IMR-90 (cell line): ENCODE data around the gene CLEC16A. TPM values are rescaled to one million over a fixed set of nuclear protein-coding genes. Genes with fewer than 3 reads are reported as not detected.

Experiments used
- ATAC-seq: fragments of 200-7000 bp; cut with Tn5 transposase; 2 replicates; pipeline ENCODE4 v1.9.1; 2020; ENCODE audit warnings: low read depth, mild to moderate bottlenecking, moderate library complexity
- BruUV-seq: library from RNA; stranded (reverse); fragments of 400-500 nt; replicated peaks from 2 replicates; lab custom pipeline; 2021; lab: Mats Ljungman, UMichigan
- CTCF ChIA-PET: fragments of 300-600 bp; formaldehyde crosslinking; extraction: SDS; loops from one replicate; lab custom pipeline; 2021; ENCODE audit warnings: antibody characterized with exemption; lab: Yijun Ruan, JAX
- POLR2A ChIA-PET: fragments of 300-600 bp; sonication (Branson Sonifier 250); formaldehyde crosslinking; loops from one replicate; lab custom pipeline; 2022; ENCODE audit warnings: antibody characterized with exemption; ENCODE audit not compliant: unreplicated experiment; lab: Charles Lee
- DNase-seq: peaks from one replicate; pipeline ENCODE4 v3.0.0; 2013
- H2AFZ ChIP-seq: replicated peaks from 2 replicates; pipeline ENCODE3; 2013; ENCODE audit warnings: low read length, mild to moderate bottlenecking; ENCODE audit not compliant: poor library complexity
- H2AK5ac ChIP-seq: 2 replicates; pipeline ENCODE4 v1.6.1; 2013; ENCODE audit warnings: low read depth, low read length, inconsistent platforms
- H2AK9ac ChIP-seq: replicated peaks from 2 replicates; pipeline ENCODE3; 2013; ENCODE audit warnings: mild to moderate bottlenecking, low read depth, low read length, moderate library complexity; ENCODE audit not compliant: poor library complexity
- H2BK120ac ChIP-seq: 2 replicates; pipeline ENCODE4 v1.6.1; 2013; ENCODE audit warnings: low read depth, low read length, inconsistent platforms
- H2BK15ac ChIP-seq: 3 replicates; pipeline ENCODE4 v1.6.1; 2013; ENCODE audit warnings: low read depth, low read length, inconsistent platforms
- H2BK20ac ChIP-seq: 2 replicates; pipeline ENCODE4 v1.6.1; 2013; ENCODE audit warnings: low read depth, mild to moderate bottlenecking, inconsistent platforms, low read length, moderate library complexity
- H2BK5ac ChIP-seq: 2 replicates; pipeline ENCODE4 v1.6.1; 2013; ENCODE audit warnings: mild to moderate bottlenecking, low read depth, low read length, inconsistent platforms; ENCODE audit not compliant: poor library complexity, severe bottlenecking
- H3K14ac ChIP-seq: replicated peaks from 2 replicates; pipeline ENCODE4 v1.6.1; 2013; ENCODE audit warnings: low read depth, low read length, inconsistent platforms
- H3K18ac ChIP-seq: 2 replicates; pipeline ENCODE4 v1.6.1; 2013; ENCODE audit warnings: low read depth, low read length, control low read depth
- H3K23ac ChIP-seq: 2 replicates; pipeline ENCODE4 v1.6.1; 2013; ENCODE audit warnings: low read depth, low read length, inconsistent platforms
- H3K27ac ChIP-seq: 2 replicates; pipeline ENCODE4 v1.5.1; 2013; ENCODE audit warnings: mild to moderate bottlenecking, control low read depth, low read length; ENCODE audit not compliant: insufficient read depth
- H3K27me3 ChIP-seq: 2 replicates; pipeline ENCODE4 v1.6.1; 2013; ENCODE audit warnings: low read length; ENCODE audit not compliant: control insufficient read depth, insufficient read depth
- H3K36me3 ChIP-seq: 2 replicates; pipeline ENCODE4 v1.6.1; 2013; ENCODE audit warnings: low read length, mixed read lengths; ENCODE audit not compliant: control insufficient read depth, insufficient read depth
- H3K4ac ChIP-seq: 2 replicates; pipeline ENCODE4 v1.6.1; 2013; ENCODE audit warnings: low read depth, low read length, inconsistent platforms
- H3K4me1 ChIP-seq: 2 replicates; pipeline ENCODE4 v1.6.1; 2013; ENCODE audit warnings: low read length, mixed read lengths; ENCODE audit not compliant: control insufficient read depth, insufficient read depth
- H3K4me2 ChIP-seq: 2 replicates; pipeline ENCODE4 v1.6.1; 2013; ENCODE audit warnings: low read depth, mild to moderate bottlenecking, control low read depth, low read length, moderate library complexity
- H3K4me3 ChIP-seq: 2 replicates; pipeline ENCODE4 v1.5.1; 2013; ENCODE audit warnings: low read depth, mild to moderate bottlenecking, control low read depth, low read length, moderate library complexity; ENCODE audit not compliant: insufficient read depth
- H3K56ac ChIP-seq: 2 replicates; pipeline ENCODE4 v1.6.1; 2013; ENCODE audit warnings: low read length, inconsistent platforms; ENCODE audit not compliant: insufficient read depth; ENCODE audit errors: extremely low read depth
- H3K79me1 ChIP-seq, 2 experiments: 2 replicates each; pipeline ENCODE4 v1.6.1; 2013; ENCODE audit warnings: low read length in 2 of 2, inconsistent platforms in 1 of 2, low read depth in 1 of 2
- H3K9ac ChIP-seq: 2 replicates; pipeline ENCODE4 v1.6.1; 2013; ENCODE audit warnings: low read depth, low read length, control low read depth
- H3K9me1 ChIP-seq: 2 replicates; pipeline ENCODE4 v1.6.1; 2013; ENCODE audit warnings: low read length, inconsistent platforms; ENCODE audit not compliant: insufficient read depth
- H3K9me3 ChIP-seq: 2 replicates; pipeline ENCODE4 v1.6.1; 2013; ENCODE audit warnings: low read length; ENCODE audit not compliant: control insufficient read depth, insufficient read depth
- H4K20me1 ChIP-seq: 2 replicates; pipeline ENCODE4 v1.6.1; 2013; ENCODE audit warnings: low read length, inconsistent platforms; ENCODE audit not compliant: insufficient read depth
- H4K5ac ChIP-seq: 2 replicates; pipeline ENCODE4 v1.6.1; 2013; ENCODE audit warnings: mild to moderate bottlenecking, low read depth, low read length, control low read depth
- H4K8ac ChIP-seq, 2 experiments: 2 replicates each; pipeline ENCODE4 v1.6.1; 2013; ENCODE audit warnings: low read depth in 2 of 2, low read length in 2 of 2, control low read depth in 1 of 2, inconsistent platforms in 1 of 2
- H4K91ac ChIP-seq: 2 replicates; pipeline ENCODE4 v1.6.1; 2013; ENCODE audit warnings: low read depth, low read length, inconsistent platforms; ENCODE audit not compliant: insufficient read depth
- BHLHE40 ChIP-seq: fragments of 150-350 bp; IDR thresholded peaks from 2 replicates; pipeline ENCODE4 v1.6.1; 2016; ENCODE audit warnings: mild to moderate bottlenecking, low read depth, low read length
- CEBPB ChIP-seq: IDR thresholded peaks from 2 replicates; pipeline ENCODE4 v1.6.1; 2012; ENCODE audit warnings: low read depth, low read length, improper control_type of control experiment
- FOS ChIP-seq: fragments of 150-350 bp; IDR thresholded peaks from 2 replicates; pipeline ENCODE4 v1.6.1; 2016; ENCODE audit warnings: low read depth, low read length
- RCOR1 ChIP-seq: IDR thresholded peaks from 2 replicates; pipeline ENCODE4 v1.6.1; 2012; ENCODE audit warnings: mild to moderate bottlenecking, low read length, improper control_type of control experiment; ENCODE audit not compliant: insufficient replicate concordance
- WGBS, 2 experiments: methylation state at CpG; one replicate each; pipeline versions ENCODE4 v1.1.5 to v1.1.7; 2013; ENCODE audit warnings: missing lambda C conversion rate in 2 of 2; ENCODE audit not compliant: insufficient read length in 1 of 2; ENCODE audit errors: extremely low coverage in 2 of 2; 5-methylcytosine and 5-hydroxymethylcytosine counted together
- dilution Hi-C: fragments of 300-500 bp; cut with HindIII; formaldehyde crosslinking; loops from one replicate; pipeline ENCODE4 v1.14.3; 2018; ENCODE audit warnings: low sequenced_read_pairs; ENCODE audit not compliant: unreplicated experiment
- in situ Hi-C: fragments of 300-500 bp; cut with MboI; formaldehyde crosslinking; loops from 3 replicates; pipeline ENCODE4 v1.14.3; 2019; ENCODE audit warnings: low sequenced_read_pairs, inconsistent platforms, mixed read lengths
- intact Hi-C: fragments of 100-400 bp; cut with micrococcal nuclease; formaldehyde crosslinking; loops from 2 replicates; pipeline ENCODE4 v1.10.0; 2022
- polyA plus RNA-seq, 3 experiments: library from polyadenylated mRNA; depleted of rRNA; stranded (reverse); fragments of >200 nt; gene quantifications; 2 replicates each; pipeline ENCODE4 v1.2.3, GENCODE V29; 2012; ENCODE audit warnings: low replicate concordance in 1 of 3
- total RNA-seq: library from RNA; depleted of rRNA; stranded (reverse); fragments of >200 nt; gene quantifications from 2 replicates; pipeline ENCODE4 v1.2.3, GENCODE V29; 2012

Gene CLEC16A
- total and polyA plus RNA-seq, 2 of the 4 experiments (the other 2 are of a cell fraction) = 15.9 to 16.5 TPM

GRCh38 chr16:11014136-11014535 lies 69.8 kb downstream of the CLEC16A start:
- peaks cover 22% of the 10 kb centered on the region for H3K4me1 ChIP-seq
- WGBS, 2 experiments = no CpG with 5 or more reads among the region's 4 CpGs
- ChIA-PET CTCF (no interaction called here), POLR2A (interaction anchor here (0.5 kb wide), 1 partner anchor 240 kb away, joined by 3 read pairs; no protein-coding TSS in a partner anchor)
- peak overlapping the region; percentile 84 for H2BK5ac ChIP-seq
- H3K4me2 ChIP-seq = no peak overlapping the region; the same call in 1 of the 2 replicates
- no peak overlapping the region for H2AK9ac ChIP-seq
- H3K18ac ChIP-seq = no peak overlapping the region; the same call in 1 of the 2 replicates
- ATAC-seq (peak; percentile 56), DNase-seq (peak; percentile 92)
- no peak overlapping the region for H3K4me3 ChIP-seq
- intact Hi-C loops = no loop called here
- H3K56ac ChIP-seq = no peak overlapping the region
- no peaks in the 10 kb centered on the region for H4K20me1 ChIP-seq
- no peak overlapping the region for H2AK5ac ChIP-seq
- no peak overlapping the region for H4K91ac ChIP-seq
- H3K9me1 ChIP-seq = peaks cover 26% of the 10 kb centered on the region
- peak; percentile 54 for TF ChIP-seq RCOR1
- peak; percentile 89 for TF ChIP-seq BHLHE40
- TF ChIP-seq CEBPB = peak; percentile 95
- no peak for TF ChIP-seq FOS
- no TSS peak for BruUV-seq
- peak overlapping the region in 1 of 2 experiments; percentile 56; a peak in 2 of 4 replicates for H4K8ac ChIP-seq
- H3K36me3 ChIP-seq = peaks cover 3% of the 10 kb centered on the region; the same call in 1 of the 2 replicates
- peak overlapping the region; percentile 60; the same call in 1 of the 2 replicates for H2BK120ac ChIP-seq
- H2BK20ac ChIP-seq = no peak overlapping the region
- no peaks in the 10 kb centered on the region for H3K27me3 ChIP-seq
- H3K9ac ChIP-seq = no peak overlapping the region
- no peak overlapping the region for H2BK15ac ChIP-seq
- dilution Hi-C loops = no loop called here
- no peak overlapping the region for H2AFZ ChIP-seq
- H4K5ac ChIP-seq = no peak overlapping the region
- no peak overlapping the region for H3K23ac ChIP-seq
- in situ Hi-C loops = no loop called here
- peaks cover 9 to 31% of the 10 kb centered on the region in 2 experiments; a peak in 2 of 4 replicates for H3K79me1 ChIP-seq
- no peak overlapping the region for H3K14ac ChIP-seq
- H3K9me3 ChIP-seq = no peaks in the 10 kb centered on the region
- H3K27ac ChIP-seq = peak overlapping the region; percentile 75; the same call in 1 of the 2 replicates
- peak overlapping the region; percentile 89; the same call in 1 of the 2 replicates for H3K4ac ChIP-seq
